ENCODE data around the gene BCAS2. TPM values are rescaled to one million over a fixed set of nuclear protein-coding genes. Genes with fewer than 3 reads are reported as not detected.
A peak's percentile ranks its signal among the peaks of the same experiment; 100 is the strongest.

The BCAS2 gene
- total RNA-seq, 4 donors from 2014 or later: 24.8 to 38.9 (median 32.7) TPM

- H3K36me3 ChIP-seq: peaks cover 0 to 85% (median 4%) of the 10 kb centered on the region in 3 donors
- DNase-seq: no peak
- TF ChIP-seq, protein P1, sequence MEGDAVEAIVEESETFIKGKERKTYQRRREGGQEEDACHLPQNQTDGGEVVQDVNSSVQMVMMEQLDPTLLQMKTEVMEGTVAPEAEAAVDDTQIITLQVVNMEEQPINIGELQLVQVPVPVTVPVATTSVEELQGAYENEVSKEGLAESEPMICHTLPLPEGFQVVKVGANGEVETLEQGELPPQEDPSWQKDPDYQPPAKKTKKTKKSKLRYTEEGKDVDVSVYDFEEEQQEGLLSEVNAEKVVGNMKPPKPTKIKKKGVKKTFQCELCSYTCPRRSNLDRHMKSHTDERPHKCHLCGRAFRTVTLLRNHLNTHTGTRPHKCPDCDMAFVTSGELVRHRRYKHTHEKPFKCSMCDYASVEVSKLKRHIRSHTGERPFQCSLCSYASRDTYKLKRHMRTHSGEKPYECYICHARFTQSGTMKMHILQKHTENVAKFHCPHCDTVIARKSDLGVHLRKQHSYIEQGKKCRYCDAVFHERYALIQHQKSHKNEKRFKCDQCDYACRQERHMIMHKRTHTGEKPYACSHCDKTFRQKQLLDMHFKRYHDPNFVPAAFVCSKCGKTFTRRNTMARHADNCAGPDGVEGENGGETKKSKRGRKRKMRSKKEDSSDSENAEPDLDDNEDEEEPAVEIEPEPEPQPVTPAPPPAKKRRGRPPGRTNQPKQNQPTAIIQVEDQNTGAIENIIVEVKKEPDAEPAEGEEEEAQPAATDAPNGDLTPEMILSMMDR (IDR thresholded peaks at IDR 0.05): no peak
- no peak for TF ChIP-seq POLR2A (IDR thresholded peaks at IDR 0.05)
- intact Hi-C loops (cut with DNase I): no loop called here
- no peaks in the 10 kb centered on the region for H3K27me3 ChIP-seq
- H3K9me3 ChIP-seq: no peaks in the 10 kb centered on the region
- no peak overlapping the region for H3K4me3 ChIP-seq
- peaks cover 0 to 23% (median 3%) of the 10 kb centered on the region in 3 donors for H3K4me1 ChIP-seq
- peak overlapping the region; percentile 79 to 85 (median 84) for H3K27ac ChIP-seq
Observed at GRCh38 chr1:114595602-114596001, 14.2 kb upstream of the BCAS2 start.

DNA sequence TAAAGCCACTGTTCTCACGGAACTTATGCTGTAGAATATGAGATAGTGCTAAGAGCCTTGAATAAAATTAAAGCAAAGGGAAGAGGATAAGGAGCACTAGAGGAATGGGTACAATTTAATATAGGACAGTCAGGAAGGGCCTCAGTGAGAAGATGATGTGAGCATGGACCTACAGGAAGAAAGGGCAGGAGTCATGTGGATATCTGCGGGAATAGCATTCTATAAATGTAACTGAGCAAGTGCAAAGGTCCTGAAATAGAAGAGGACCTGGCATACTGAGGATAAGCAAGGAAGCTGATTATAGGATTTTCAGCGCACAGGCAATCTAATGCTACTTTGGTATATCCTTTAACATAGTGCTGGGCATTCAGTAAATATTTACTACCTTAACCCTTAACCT is 12.6 kb upstream of the BCAS2 start:
- 90 to 97% methylated on average over 3 of the region's 3 CpGs for WGBS, 2 donors
- DNase-seq: no peak
- intact Hi-C loops (cut with DNase I): no loop called here
- Histone ChIP-seq H3K9me3 (no peaks in the 10 kb centered on the region), H3K4me1 (peaks cover 0 to 23% (median 3%) of the 10 kb centered on the region in 3 donors), H3K27ac (no peak overlapping the region), H3K27me3 (no peaks in the 10 kb centered on the region), H3K4me3 (no peak overlapping the region), H3K36me3 (peaks cover 0 to 84% (median under 1%) of the 10 kb centered on the region in 3 donors)
- TF ChIP-seq, protein P1 (IDR thresholded peaks at IDR 0.05): no peak
- no peak for TF ChIP-seq POLR2A (IDR thresholded peaks at IDR 0.05)

- intact Hi-C loops (cut with DNase I): no loop called here
- Histone ChIP-seq H3K27me3 (no peaks in the 10 kb centered on the region), H3K27ac (no peak overlapping the region), H3K4me3 (no peak overlapping the region), H3K9me3 (no peaks in the 10 kb centered on the region), H3K4me1 (no peaks in the 10 kb centered on the region), H3K36me3 (peaks cover 0 to 98% (median 9%) of the 10 kb centered on the region in 3 donors)
- no peak for DNase-seq
- TF ChIP-seq, protein P1 (IDR thresholded peaks at IDR 0.05): no peak
- TF ChIP-seq POLR2A (IDR thresholded peaks at IDR 0.05): no peak
- WGBS, 2 donors: 64 to 87% methylated on average over 3 of the region's 3 CpGs
Observed at GRCh38 chr1:114589122-114589521, 7.7 kb upstream of the BCAS2 start.

GRCh38 chr1:114588196-114588689 is 6.8 kb upstream of the BCAS2 start:
- peaks cover 0 to 94% (median 9%) of the 10 kb centered on the region in 3 donors for H3K36me3 ChIP-seq
- 89 to 95% methylated on average over 2 of the region's 2 CpGs for WGBS, 2 donors
- H3K27ac ChIP-seq: no peak overlapping the region
- no peak overlapping the region for H3K4me3 ChIP-seq
- H3K9me3 ChIP-seq: no peaks in the 10 kb centered on the region
- TF ChIP-seq, protein P1 (IDR thresholded peaks at IDR 0.05): no peak
- no peak for TF ChIP-seq POLR2A (IDR thresholded peaks at IDR 0.05)
- H3K4me1 ChIP-seq: no peaks in the 10 kb centered on the region
- no peak for DNase-seq
- H3K27me3 ChIP-seq: no peaks in the 10 kb centered on the region
- intact Hi-C loops (cut with DNase I): no loop called here

GRCh38 chr1:114587203-114587991 is 6.0 kb upstream of the BCAS2 start:
- TF ChIP-seq POLR2A (IDR thresholded peaks at IDR 0.05): no peak
- TF ChIP-seq, protein P1 (IDR thresholded peaks at IDR 0.05): no peak
- Histone ChIP-seq H3K4me1 (peaks cover 0 to 1% (median under 1%) of the 10 kb centered on the region in 3 donors), H3K4me3 (no peak overlapping the region), H3K27me3 (no peaks in the 10 kb centered on the region), H3K9me3 (no peaks in the 10 kb centered on the region), H3K36me3 (peaks cover 0 to 85% (median 9%) of the 10 kb centered on the region in 3 donors), H3K27ac (no peak overlapping the region)
- WGBS, 2 donors: 93 to 96% methylated on average over 13 to 15 of the region's 16 CpGs
- DNase-seq: no peak
- intact Hi-C loops (cut with DNase I): no loop called here

Measured in esophagus squamous epithelium (tissue), 5 donors.